ENCODE data around the gene VPS54. TPM values are rescaled to one million over a fixed set of nuclear protein-coding genes. Genes with fewer than 3 reads are reported as not detected.
"Not testable (repeated sequence)": the region's sequence is repeated elsewhere in the genome, so short reads cannot be mapped to it uniquely, and the experiment has no call there.

Gene VPS54
- total RNA-seq, 2 donors from 2014 or later, result 2.6 to 10.1 TPM

- Mint-ChIP-seq H3K9me3 (no peaks in the 10 kb centered on the region), H3K27ac (no peak overlapping the region), H3K36me3 (peaks cover under 1 to 2% of the 10 kb centered on the region in 2 donors)
- ATAC-seq (peak in 1 of 2 donors; percentile 28), DNase-seq (ENCODE audit: low spot score in 2 of 2) (no peak)
These were observed 35.1 kb downstream of the VPS54 start for GRCh38 chr2:63983986-63984605.

GRCh38 chr2:63982335-63982734, 36.9 kb downstream of the VPS54 start:
- peaks cover 0 to 3% of the 10 kb centered on the region in 2 donors for H3K9me3 Mint-ChIP-seq
- no peak for DNase-seq (ENCODE audit: low spot score in 2 of 2)
- no peak overlapping the region for H3K27ac Mint-ChIP-seq
- H3K36me3 Mint-ChIP-seq, result peaks cover 4 to 5% of the 10 kb centered on the region in 2 donors
- ATAC-seq, result no peak

GRCh38 chr2:63981702-63982103, 37.5 kb downstream of the VPS54 start:
- Mint-ChIP-seq H3K9me3 (peaks cover 0 to 6% of the 10 kb centered on the region in 2 donors), H3K36me3 (peaks cover 7 to 9% of the 10 kb centered on the region in 2 donors), H3K27ac (no peak overlapping the region)
- DNase-seq (ENCODE audit: low spot score in 2 of 2) (no peak), ATAC-seq (no peak)

- H3K27ac Mint-ChIP-seq, result no peak overlapping the region
- DNase-seq (ENCODE audit: low spot score in 2 of 2), result no peak
- ATAC-seq, result no peak
- peaks cover 9% of the 10 kb centered on the region in 2 donors for H3K36me3 Mint-ChIP-seq
- peaks cover 0 to 6% of the 10 kb centered on the region in 2 donors for H3K9me3 Mint-ChIP-seq
These were observed 38.4 kb downstream of the VPS54 start for GRCh38 chr2:63980794-63981193.

- Mint-ChIP-seq H3K27ac (peak overlapping the region; percentile 31 to 37), H3K36me3 (peaks cover 9 to 19% of the 10 kb centered on the region in 2 donors), H3K9me3 (peaks cover 0 to 6% of the 10 kb centered on the region in 2 donors)
- ATAC-seq (peak; percentile 90 to 99), DNase-seq (ENCODE audit: low spot score in 2 of 2) (peak in 1 of 2 donors; percentile 42)
These were observed 41.3 kb downstream of the VPS54 start for GRCh38 chr2:63977904-63978303.

GRCh38 chr2:63976125-63976510, 43.1 kb downstream of the VPS54 start:
- Mint-ChIP-seq H3K36me3 (peaks cover 9 to 19% of the 10 kb centered on the region in 2 donors), H3K27ac (no peak overlapping the region), H3K9me3 (peaks cover 0 to 6% of the 10 kb centered on the region in 2 donors)
- DNase-seq (ENCODE audit: low spot score in 2 of 2), result no peak
- no peak for ATAC-seq

- Mint-ChIP-seq H3K9me3 (peaks cover 0 to 6% of the 10 kb centered on the region in 2 donors), H3K36me3 (peaks cover 9 to 19% of the 10 kb centered on the region in 2 donors), H3K27ac (no peak overlapping the region)
- ATAC-seq (peak in 1 of 2 donors; percentile 68), DNase-seq (ENCODE audit: low spot score in 2 of 2) (peak in 1 of 2 donors; percentile 63)
These were observed 43.6 kb downstream of the VPS54 start for GRCh38 chr2:63975437-63976124.

GRCh38 chr2:63975036-63975435, 44.2 kb downstream of the VPS54 start:
- H3K9me3 Mint-ChIP-seq, result not testable (repeated sequence)

GRCh38 chr2:63962186-63962585, 57.0 kb downstream of the VPS54 start:
- Mint-ChIP-seq H3K27ac (no peak overlapping the region), H3K36me3 (peaks cover 0 to 4% of the 10 kb centered on the region in 2 donors), H3K9me3 (no peaks in the 10 kb centered on the region)
- DNase-seq (ENCODE audit: low spot score in 2 of 2) (no peak), ATAC-seq (no peak)

More at GRCh38 chr2:63975036-63975435, 44.2 kb downstream of the VPS54 start:
- not testable (repeated sequence) for H3K27ac Mint-ChIP-seq; DNase-seq (ENCODE audit: low spot score in 2 of 2); ATAC-seq
- H3K36me3 Mint-ChIP-seq, result peaks cover 9 to 19% of the 10 kb centered on the region in 2 donors

- DNase-seq (ENCODE audit: low spot score in 2 of 2), result no peak
These were observed 68.8 kb downstream of the VPS54 start for GRCh38 chr2:63950414-63950813.

GRCh38 chr2:63942788-63943187, 76.4 kb downstream of the VPS54 start:
- H3K36me3 Mint-ChIP-seq, result peaks cover 6 to 8% of the 10 kb centered on the region in 2 donors
- no peak for ATAC-seq
- no peak overlapping the region for H3K27ac Mint-ChIP-seq
- peaks cover 0 to 4% of the 10 kb centered on the region in 2 donors for H3K9me3 Mint-ChIP-seq
- no peak for DNase-seq (ENCODE audit: low spot score in 2 of 2)

More at GRCh38 chr2:63950414-63950813, 68.8 kb downstream of the VPS54 start:
- H3K36me3 Mint-ChIP-seq, result peaks cover 9 to 14% of the 10 kb centered on the region in 2 donors
- peaks cover 0 to 8% of the 10 kb centered on the region in 2 donors for H3K9me3 Mint-ChIP-seq
- no peak for ATAC-seq
- no peak overlapping the region for H3K27ac Mint-ChIP-seq

GRCh38 chr2:63932104-63932503, 87.1 kb downstream of the VPS54 start:
- not testable (repeated sequence) for H3K27ac Mint-ChIP-seq; ATAC-seq; H3K9me3 Mint-ChIP-seq; DNase-seq (ENCODE audit: low spot score in 2 of 2)
- peaks cover 19 to 41% of the 10 kb centered on the region in 2 donors for H3K36me3 Mint-ChIP-seq

- peaks cover 19 to 37% of the 10 kb centered on the region in 2 donors for H3K36me3 Mint-ChIP-seq
- ATAC-seq, result no peak
- no peak overlapping the region for H3K27ac Mint-ChIP-seq
- DNase-seq (ENCODE audit: low spot score in 2 of 2), result no peak
- no peaks in the 10 kb centered on the region for H3K9me3 Mint-ChIP-seq
These were observed 92.4 kb downstream of the VPS54 start for GRCh38 chr2:63926815-63927214.

- no peak for ATAC-seq
These were observed 104.9 kb downstream of the VPS54 start for GRCh38 chr2:63914311-63914710.

GRCh38 chr2:63903003-63903402, 116.2 kb downstream of the VPS54 start:
- H3K9me3 Mint-ChIP-seq, result peaks cover 8 to 32% of the 10 kb centered on the region in 2 donors
- peak overlapping the region; percentile 32 to 52 for H3K27ac Mint-ChIP-seq
- ATAC-seq (peak; percentile 34 to 80), DNase-seq (ENCODE audit: low spot score in 2 of 2) (no peak)
- H3K36me3 Mint-ChIP-seq, result peaks cover 22 to 65% of the 10 kb centered on the region in 2 donors

More at GRCh38 chr2:63914311-63914710, 104.9 kb downstream of the VPS54 start:
- Mint-ChIP-seq H3K27ac (no peak overlapping the region), H3K9me3 (no peaks in the 10 kb centered on the region), H3K36me3 (peaks cover 0 to 13% of the 10 kb centered on the region in 2 donors)
- no peak for DNase-seq (ENCODE audit: low spot score in 2 of 2)

GRCh38 chr2:63902149-63902548, 117.1 kb downstream of the VPS54 start:
- peak overlapping the region; percentile 35 to 86 for H3K27ac Mint-ChIP-seq
- DNase-seq (ENCODE audit: low spot score in 2 of 2) (no peak), ATAC-seq (peak; percentile 64 to 80)
- peaks cover 8 to 32% of the 10 kb centered on the region in 2 donors for H3K9me3 Mint-ChIP-seq
- H3K36me3 Mint-ChIP-seq, result peaks cover 22 to 60% of the 10 kb centered on the region in 2 donors

- DNase-seq (ENCODE audit: low spot score in 2 of 2) (no peak), ATAC-seq (no peak)
- Mint-ChIP-seq H3K36me3 (peaks cover 17 to 37% of the 10 kb centered on the region in 2 donors), H3K27ac (no peak overlapping the region), H3K9me3 (peaks cover 8 to 26% of the 10 kb centered on the region in 2 donors)
These were observed 119.6 kb downstream of the VPS54 start for GRCh38 chr2:63899639-63900038.
